Peyer's patch (tissue), 4 donors: ENCODE results near the gene BBS5. TPM values are rescaled to one million over a fixed set of nuclear protein-coding genes. Genes with fewer than 3 reads are reported as not detected.
"Not testable (repeated sequence)": the region's sequence is repeated elsewhere in the genome, so short reads cannot be mapped to it uniquely, and the experiment has no call there.

Source experiments
- DNase-seq, 3 donors: peaks; one replicate each; pipeline ENCODE4 v3.0.0-alpha.2; 2017 to 2019
- H3K27ac ChIP-seq, 4 donors: fragments of 200-600 bp; sonication (generic); one replicate each; pipeline ENCODE4 v1.5.1; 2016 to 2019
- H3K27me3 ChIP-seq, 2 donors: fragments of 200-600 bp; sonication (generic); one replicate each; pipeline ENCODE4 v1.5.1; 2019
- H3K36me3 ChIP-seq, 3 donors: fragments of 200-600 bp; sonication (generic); one replicate each; pipeline ENCODE4 v1.5.1; 2016 to 2019
- H3K4me1 ChIP-seq, 4 donors: fragments of 200-600 bp; sonication (generic); one replicate each; pipeline ENCODE4 v1.5.1; 2016 to 2019
- H3K4me3 ChIP-seq, 4 donors: fragments of 200-600 bp; sonication (generic); 1 replicate in 3 of 4; 2 replicates in 1 of 4; pipeline ENCODE4 v1.5.1; 2016 to 2019; ENCODE audit warnings: mild to moderate bottlenecking in 1 of 4
- H3K9me3 ChIP-seq, 4 donors: fragments of 200-600 bp; sonication (generic); one replicate each; pipeline ENCODE4 v1.5.1; 2016 to 2019; ENCODE audit warnings: mild to moderate bottlenecking in 1 of 4
- CTCF ChIP-seq, 6 experiments: fragments of 450-650 bp in 4 of 6; fragments of 200-600 bp in 2 of 6; sonication (generic) in 1 of 6; IDR thresholded peaks; one replicate each; pipeline ENCODE4 v1.5.1; 2017 to 2019; ENCODE audit warnings: antibody characterized with exemption in 6 of 6, mild to moderate bottlenecking in 3 of 6, moderate library complexity in 1 of 6
- POLR2A ChIP-seq, 2 donors: fragments of 450-650 bp; IDR thresholded peaks; one replicate each; pipeline ENCODE4 v1.5.1; 2017; ENCODE audit warnings: antibody characterized with exemption in 2 of 2, mild to moderate bottlenecking in 2 of 2, moderate library complexity in 2 of 2
- total RNA-seq, 4 donors: library from RNA; depleted of rRNA; stranded (reverse); fragments of >200 nt; gene quantifications; one replicate each; pipeline ENCODE4 v1.1.0, GENCODE V29; 2016

Gene BBS5
- total RNA-seq, 4 donors from 2014 or later: 3.9 to 8.3 (median 4.6) TPM; not detected in 1

DNA sequence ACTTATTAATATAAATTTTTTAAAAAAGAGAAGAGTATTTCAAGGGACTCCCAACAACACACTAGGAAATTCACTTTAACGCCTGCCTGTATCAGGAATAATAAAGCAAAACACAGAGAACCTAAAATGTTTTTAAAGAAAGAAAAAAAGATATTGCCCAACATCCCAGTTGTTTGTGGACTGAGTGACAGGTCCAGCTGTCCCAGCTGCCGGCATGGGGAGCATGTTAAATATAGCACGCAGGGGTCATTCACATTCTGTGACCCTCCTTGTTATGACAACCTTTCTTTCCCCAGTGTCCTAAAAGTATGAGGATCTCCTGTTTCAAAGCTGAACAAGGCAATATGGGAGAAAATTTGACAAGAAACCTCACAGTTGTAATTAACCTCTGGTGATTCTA, 34.6 kb downstream of the BBS5 start:
- H3K4me1 ChIP-seq: no peaks in the 10 kb centered on the region
- H3K27me3 ChIP-seq: no peaks in the 10 kb centered on the region
- H3K36me3 ChIP-seq: no peaks in the 10 kb centered on the region
- no peaks in the 10 kb centered on the region for H3K9me3 ChIP-seq
- H3K4me3 ChIP-seq: no peak overlapping the region
- no peak for DNase-seq
- no peak for TF ChIP-seq CTCF (IDR thresholded peaks at IDR 0.05)
- no peak for TF ChIP-seq POLR2A (IDR thresholded peaks at IDR 0.05)
- H3K27ac ChIP-seq: no peak overlapping the region

DNA sequence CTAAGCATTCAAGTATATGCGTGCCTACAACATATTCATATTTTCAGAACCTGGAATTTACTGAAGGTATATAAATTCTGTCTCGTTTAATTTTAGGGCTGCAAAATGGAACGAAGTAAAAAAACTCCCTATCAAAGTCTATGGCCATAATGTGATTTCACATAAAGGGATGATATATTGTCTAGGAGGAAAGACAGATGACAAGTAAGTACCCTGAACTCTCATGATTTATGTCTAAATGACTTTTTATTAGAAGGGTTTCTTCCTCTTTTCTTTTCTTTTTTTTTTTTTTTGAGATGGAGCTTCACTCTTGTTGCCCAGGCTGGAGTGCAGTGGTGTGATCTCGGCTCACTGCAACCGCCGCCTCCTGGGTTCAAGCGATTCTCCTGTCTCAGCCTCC, 35.5 kb downstream of the BBS5 start:
- H3K27ac ChIP-seq, H3K4me3 ChIP-seq, H3K4me1 ChIP-seq, DNase-seq, H3K27me3 ChIP-seq, H3K36me3 ChIP-seq, H3K9me3 ChIP-seq: not testable (repeated sequence)

- H3K4me3 ChIP-seq, H3K27me3 ChIP-seq, H3K4me1 ChIP-seq, H3K9me3 ChIP-seq, H3K36me3 ChIP-seq, DNase-seq, H3K27ac ChIP-seq: not testable (repeated sequence)
These were observed 37.2 kb downstream of the BBS5 start for GRCh38 chr2:169516488-169516995.

- H3K9me3 ChIP-seq: no peaks in the 10 kb centered on the region
- TF ChIP-seq POLR2A (IDR thresholded peaks at IDR 0.05) (no peak), CTCF (IDR thresholded peaks at IDR 0.05) (no peak)
- DNase-seq: no peak
- no peaks in the 10 kb centered on the region for H3K36me3 ChIP-seq
- H3K27ac ChIP-seq: no peak overlapping the region
- no peak overlapping the region for H3K4me3 ChIP-seq
- no peaks in the 10 kb centered on the region for H3K27me3 ChIP-seq
- no peaks in the 10 kb centered on the region for H3K4me1 ChIP-seq
These were observed 41.6 kb downstream of the BBS5 start for GRCh38 chr2:169520896-169521295.

DNA sequence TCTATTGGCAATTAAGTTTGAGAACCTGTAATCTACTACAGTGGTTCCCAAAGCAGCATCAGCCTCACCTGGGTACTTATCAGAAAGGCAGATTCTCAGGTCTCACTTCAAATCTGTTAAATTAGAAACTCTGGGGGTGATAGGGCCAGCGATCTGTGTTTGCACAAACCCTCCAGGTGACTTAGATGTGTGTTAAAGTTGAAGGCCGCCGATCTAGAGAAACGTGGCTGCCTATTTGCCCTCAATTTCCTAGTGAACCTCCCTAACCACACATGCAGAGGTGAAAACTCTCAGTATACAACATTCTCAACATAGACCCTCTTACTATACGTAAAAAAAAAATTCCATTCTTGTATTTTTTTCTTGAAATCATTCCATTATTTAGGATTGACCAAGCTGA, 44.4 kb downstream of the BBS5 start:
- H3K27ac ChIP-seq: no peak overlapping the region
- DNase-seq: no peak
- H3K36me3 ChIP-seq: peaks cover 0 to 5% (median 0%) of the 10 kb centered on the region in 3 donors
- no peak overlapping the region for H3K4me3 ChIP-seq
- no peaks in the 10 kb centered on the region for H3K27me3 ChIP-seq
- H3K4me1 ChIP-seq: no peaks in the 10 kb centered on the region
- no peaks in the 10 kb centered on the region for H3K9me3 ChIP-seq
- no peak for TF ChIP-seq POLR2A (IDR thresholded peaks at IDR 0.05)
- no peak for TF ChIP-seq CTCF (IDR thresholded peaks at IDR 0.05)

DNA sequence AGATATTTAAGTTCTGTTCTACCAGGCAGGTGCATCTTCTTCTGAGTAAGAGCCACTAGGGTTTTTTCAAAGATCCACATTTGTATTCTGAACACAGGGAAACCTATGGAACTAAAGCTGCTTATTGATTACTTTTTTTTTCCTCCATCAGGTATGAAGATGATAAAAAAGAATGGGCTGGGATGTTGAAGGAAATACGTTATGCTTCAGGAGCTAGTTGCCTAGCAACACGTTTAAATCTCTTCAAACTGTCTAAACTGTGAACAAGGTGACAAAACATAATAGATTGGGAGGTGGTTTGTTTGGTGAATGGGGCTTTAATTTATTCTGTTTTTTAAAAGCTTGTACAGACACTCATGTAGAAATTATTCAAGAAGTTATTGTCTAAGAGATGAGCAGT, 46.1 kb downstream of the BBS5 start:
- no peak overlapping the region for H3K27ac ChIP-seq
- H3K27me3 ChIP-seq: no peaks in the 10 kb centered on the region
- no peak for TF ChIP-seq CTCF (IDR thresholded peaks at IDR 0.05)
- TF ChIP-seq POLR2A (IDR thresholded peaks at IDR 0.05): no peak
- H3K9me3 ChIP-seq: no peaks in the 10 kb centered on the region
- H3K36me3 ChIP-seq: peaks cover 0 to 9% (median 0%) of the 10 kb centered on the region in 3 donors
- no peaks in the 10 kb centered on the region for H3K4me1 ChIP-seq
- DNase-seq: no peak
- no peak overlapping the region for H3K4me3 ChIP-seq

- TF ChIP-seq CTCF (IDR thresholded peaks at IDR 0.05) (no peak), POLR2A (IDR thresholded peaks at IDR 0.05) (no peak)
These were observed 47.2 kb downstream of the BBS5 start for GRCh38 chr2:169526451-169526850.

More at GRCh38 chr2:169526451-169526850, 47.2 kb downstream of the BBS5 start:
- Histone ChIP-seq H3K4me1 (no peaks in the 10 kb centered on the region), H3K4me3 (no peak overlapping the region), H3K9me3 (no peaks in the 10 kb centered on the region), H3K27ac (no peak overlapping the region), H3K27me3 (no peaks in the 10 kb centered on the region), H3K36me3 (peaks cover 0 to 13% (median 0%) of the 10 kb centered on the region in 3 donors)
- DNase-seq: no peak
